ENCODE measurements around the gene PITPNC1. TPM values are rescaled to one million over a fixed set of nuclear protein-coding genes. Genes with fewer than 3 reads are reported as not detected.
"Not testable (repeated sequence)": the region's sequence is repeated elsewhere in the genome, so short reads cannot be mapped to it uniquely, and the experiment has no call there.

Gene PITPNC1
- total RNA-seq (2014; rRNA removed; shearing (Covaris generic)) (5.8 and 9.2 TPM in 2 replicates), polyA plus RNA-seq (2016; fragmentation: Nextera tagmentation; extraction: Ambion mirVana) (7.3 and 7.4 TPM in 2 replicates)

GRCh38 chr17:67376737-67377487 is at the start of gene PITPNC1:
PITPNC1 (plus strand) TSS chr17:67377281.
- peak within 1 kb of the TSS; percentile 91 for H3K27ac ChIP-seq
- H4K20me1 ChIP-seq (ENCODE audit: insufficient read depth) = no peaks in the 10 kb centered on the region
- H3K36me3 ChIP-seq (ENCODE audit: low read depth) = no peaks in the 10 kb centered on the region
- in situ Hi-C loops (cut with MboI) = loop anchor here (10.0 kb wide), 2 partner anchors 248 to 308 kb away; no protein-coding TSS in a partner anchor
- H3K4me1 ChIP-seq (ENCODE audit: insufficient read depth) = peaks cover 4% of the 10 kb centered on the region
- peak; percentile 97 for DNase-seq
- H3K9me2 ChIP-seq (ENCODE audit: insufficient read depth) = no peaks in the 10 kb centered on the region
- H3K4me3 ChIP-seq = peak within 1 kb of the TSS; percentile 83
- H2AFZ ChIP-seq = peak within 1 kb of the TSS; percentile 71
- H3K79me2 ChIP-seq (ENCODE audit: insufficient read depth) = peaks cover 31% of the 10 kb centered on the region
- no peaks in the 10 kb centered on the region for H3K9me3 ChIP-seq (ENCODE audit: low read depth)
- no peaks in the 10 kb centered on the region for H3K27me3 ChIP-seq (replicated peaks; ENCODE audit: insufficient read depth)
- TF ChIP-seq EZH2phosphoT487 (IDR thresholded peaks at IDR 0.05; ENCODE audit: insufficient read depth, low read depth) (no peak), EZH2 (IDR thresholded peaks at IDR 0.05; ENCODE audit: insufficient read depth, poor library complexity, severe bottlenecking) (no peak)
- H3K9ac ChIP-seq = peak within 1 kb of the TSS; percentile 89
- WGBS, 2 experiments (ENCODE audit: low coverage in 1 of 2, low lambda C conversion rate in 2 of 2, missing lambda C conversion rate in 2 of 2) = 0 to 2% methylated on average over 29 to 41 of the region's 56 CpGs
- H3F3A ChIP-seq (ENCODE audit: insufficient read depth) = peaks cover 20% of the 10 kb centered on the region
- H3K4me2 ChIP-seq (ENCODE audit: unreplicated experiment) = peak within 1 kb of the TSS; percentile 91

- H3K36me3 ChIP-seq (ENCODE audit: low read depth) = no peaks in the 10 kb centered on the region
- H4K20me1 ChIP-seq (ENCODE audit: insufficient read depth) = no peaks in the 10 kb centered on the region
- H3K27ac ChIP-seq = no peak overlapping the region
- no peaks in the 10 kb centered on the region for H3F3A ChIP-seq (ENCODE audit: insufficient read depth)
- no peaks in the 10 kb centered on the region for H3K9me3 ChIP-seq (ENCODE audit: low read depth)
- H3K79me2 ChIP-seq (ENCODE audit: insufficient read depth) = no peaks in the 10 kb centered on the region
- H3K9me2 ChIP-seq (ENCODE audit: insufficient read depth) = no peaks in the 10 kb centered on the region
- no peaks in the 10 kb centered on the region for H3K27me3 ChIP-seq (replicated peaks; ENCODE audit: insufficient read depth)
- no peak overlapping the region for H3K4me2 ChIP-seq (ENCODE audit: unreplicated experiment)
- H3K4me1 ChIP-seq (ENCODE audit: insufficient read depth) = no peaks in the 10 kb centered on the region
- DNase-seq = no peak
- TF ChIP-seq EZH2phosphoT487 (IDR thresholded peaks at IDR 0.05; ENCODE audit: insufficient read depth, low read depth) (no peak), EZH2 (IDR thresholded peaks at IDR 0.05; ENCODE audit: insufficient read depth, poor library complexity, severe bottlenecking) (no peak)
- H3K9ac ChIP-seq = no peak overlapping the region
- H2AFZ ChIP-seq = no peak overlapping the region
- in situ Hi-C loops (cut with MboI) = no loop called here
- WGBS, 2 experiments (ENCODE audit: low coverage in 1 of 2, low lambda C conversion rate in 2 of 2, missing lambda C conversion rate in 2 of 2) = 76 to 77% methylated on average over 3 of the region's 3 CpGs
- no peak overlapping the region for H3K4me3 ChIP-seq
Observed at GRCh38 chr17:67328026-67328425, 49.1 kb upstream of the PITPNC1 start.

- H3F3A ChIP-seq (ENCODE audit: insufficient read depth); H3K4me2 ChIP-seq (ENCODE audit: unreplicated experiment); H3K4me3 ChIP-seq; H2AFZ ChIP-seq; H3K36me3 ChIP-seq (ENCODE audit: low read depth); H3K27me3 ChIP-seq (replicated peaks; ENCODE audit: insufficient read depth); H3K9me2 ChIP-seq (ENCODE audit: insufficient read depth); in situ Hi-C loops (cut with MboI); H3K79me2 ChIP-seq (ENCODE audit: insufficient read depth); H3K4me1 ChIP-seq (ENCODE audit: insufficient read depth); H3K27ac ChIP-seq; DNase-seq; H3K9ac ChIP-seq; H3K9me3 ChIP-seq (ENCODE audit: low read depth); H4K20me1 ChIP-seq (ENCODE audit: insufficient read depth): not testable (repeated sequence)
- WGBS, 2 experiments (ENCODE audit: low coverage in 1 of 2, low lambda C conversion rate in 2 of 2, missing lambda C conversion rate in 2 of 2) = 83 to 90% methylated on average over 8 of the region's 8 CpGs
Observed at GRCh38 chr17:67331381-67332161, 45.5 kb upstream of the PITPNC1 start.

- H3K27ac ChIP-seq; in situ Hi-C loops (cut with MboI): not testable (repeated sequence)
Observed at GRCh38 chr17:67332162-67332508, 44.9 kb upstream of the PITPNC1 start.

More at GRCh38 chr17:67332162-67332508, 44.9 kb upstream of the PITPNC1 start:
- not testable (repeated sequence) for H3K36me3 ChIP-seq (ENCODE audit: low read depth); DNase-seq; H4K20me1 ChIP-seq (ENCODE audit: insufficient read depth); H3F3A ChIP-seq (ENCODE audit: insufficient read depth); H3K9me2 ChIP-seq (ENCODE audit: insufficient read depth); H3K4me3 ChIP-seq; H3K9ac ChIP-seq; H3K9me3 ChIP-seq (ENCODE audit: low read depth); H3K79me2 ChIP-seq (ENCODE audit: insufficient read depth); H3K4me2 ChIP-seq (ENCODE audit: unreplicated experiment); H3K4me1 ChIP-seq (ENCODE audit: insufficient read depth); H3K27me3 ChIP-seq (replicated peaks; ENCODE audit: insufficient read depth); H2AFZ ChIP-seq
- WGBS, 2 experiments (ENCODE audit: low coverage in 1 of 2, low lambda C conversion rate in 2 of 2, missing lambda C conversion rate in 2 of 2) = 80 to 90% methylated on average over 1 of the region's 1 CpG

Measured in GM23248 (cell line).